LNCaP clone FGC (cell line): ENCODE data around the gene COL9A3.

Experiments
- DNase-seq: peaks from one replicate; pipeline ENCODE4 v3.0.0-alpha.2; 2011; ENCODE audit warnings: low read depth
- H3K4me3 ChIP-seq: 2 replicates; pipeline ENCODE4 v1.5.1; 2011; ENCODE audit warnings: mild to moderate bottlenecking, low read depth, low read length, control low read depth
- CTCF ChIP-seq: IDR thresholded peaks from 2 replicates; pipeline ENCODE4 v1.5.1; 2012; ENCODE audit warnings: mild to moderate bottlenecking; ENCODE audit not compliant: control insufficient read depth, insufficient read depth; ENCODE audit errors: extremely low read depth

The COL9A3 gene

GRCh38 chr20:62807444-62808210 lies 9.2 kb upstream of the COL9A3 start:
- no peak for TF ChIP-seq CTCF
- H3K4me3 ChIP-seq = no peak overlapping the region

GRCh38 chr20:62808211-62808865 lies 8.5 kb upstream of the COL9A3 start:
- no peak for DNase-seq
- peak; percentile 77 for TF ChIP-seq CTCF

More at GRCh38 chr20:62807444-62808210, 9.2 kb upstream of the COL9A3 start:
- no peak for DNase-seq

GRCh38 chr20:62809530-62810428 lies 7.1 kb upstream of the COL9A3 start:
- DNase-seq = no peak
- H3K4me3 ChIP-seq = no peak overlapping the region
- no peak for TF ChIP-seq CTCF

More at GRCh38 chr20:62808211-62808865, 8.5 kb upstream of the COL9A3 start:
- no peak overlapping the region for H3K4me3 ChIP-seq

- DNase-seq = no peak
- H3K4me3 ChIP-seq = no peak overlapping the region
- no peak for TF ChIP-seq CTCF
Observed at GRCh38 chr20:62811320-62811719, 5.5 kb upstream of the COL9A3 start.

GRCh38 chr20:62811720-62812119 lies 5.1 kb upstream of the COL9A3 start:
- no peak for DNase-seq
- H3K4me3 ChIP-seq = no peak overlapping the region
- no peak for TF ChIP-seq CTCF

GRCh38 chr20:62812181-62812906 lies 4.5 kb upstream of the COL9A3 start:
- H3K4me3 ChIP-seq = no peak overlapping the region
- no peak for TF ChIP-seq CTCF
- no peak for DNase-seq
